Measurements from ENCODE around the gene ZSWIM4.

DNA sequence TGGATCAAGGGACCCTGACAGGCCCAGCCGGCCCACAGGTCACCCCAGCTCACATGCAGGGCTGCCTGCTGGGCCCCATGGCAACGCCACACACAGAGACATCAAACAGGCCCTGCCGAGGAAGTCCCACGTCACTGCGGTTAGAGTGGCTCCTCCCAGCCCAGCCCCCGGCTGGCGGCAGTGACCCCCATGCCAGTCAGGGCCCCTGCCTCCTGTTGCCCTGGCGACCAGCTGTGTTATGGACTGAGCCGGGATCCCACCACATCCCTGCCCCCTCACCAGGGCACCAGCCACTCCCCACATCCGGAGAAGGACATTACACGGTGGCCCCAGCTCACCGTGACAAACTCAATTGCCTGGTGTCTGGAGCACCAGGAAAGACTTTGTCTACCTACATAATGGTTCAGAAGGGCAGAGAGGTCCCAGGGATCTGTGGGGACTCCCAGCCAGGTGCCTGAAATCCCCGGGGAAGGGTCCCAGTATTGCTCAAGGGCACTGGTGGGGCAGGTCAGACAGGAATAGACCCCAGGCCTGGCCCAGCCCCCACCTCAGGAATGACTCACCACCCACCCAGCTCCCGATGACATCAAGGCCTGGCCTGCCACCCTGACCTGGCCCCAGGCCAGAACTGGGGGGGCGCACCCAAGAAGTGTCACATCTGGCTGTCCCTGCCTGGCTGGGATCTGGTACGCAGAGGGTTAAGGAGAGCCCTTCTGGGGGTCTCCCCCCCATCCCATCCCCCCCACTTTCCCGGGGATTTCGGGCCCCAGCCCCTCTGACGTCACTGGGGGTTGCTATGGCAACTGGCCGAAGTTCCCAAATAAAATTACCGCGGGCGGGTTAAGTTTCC lies 51.5 kb downstream of the ZSWIM4 start:
- TF ChIP-seq, protein P1, sequence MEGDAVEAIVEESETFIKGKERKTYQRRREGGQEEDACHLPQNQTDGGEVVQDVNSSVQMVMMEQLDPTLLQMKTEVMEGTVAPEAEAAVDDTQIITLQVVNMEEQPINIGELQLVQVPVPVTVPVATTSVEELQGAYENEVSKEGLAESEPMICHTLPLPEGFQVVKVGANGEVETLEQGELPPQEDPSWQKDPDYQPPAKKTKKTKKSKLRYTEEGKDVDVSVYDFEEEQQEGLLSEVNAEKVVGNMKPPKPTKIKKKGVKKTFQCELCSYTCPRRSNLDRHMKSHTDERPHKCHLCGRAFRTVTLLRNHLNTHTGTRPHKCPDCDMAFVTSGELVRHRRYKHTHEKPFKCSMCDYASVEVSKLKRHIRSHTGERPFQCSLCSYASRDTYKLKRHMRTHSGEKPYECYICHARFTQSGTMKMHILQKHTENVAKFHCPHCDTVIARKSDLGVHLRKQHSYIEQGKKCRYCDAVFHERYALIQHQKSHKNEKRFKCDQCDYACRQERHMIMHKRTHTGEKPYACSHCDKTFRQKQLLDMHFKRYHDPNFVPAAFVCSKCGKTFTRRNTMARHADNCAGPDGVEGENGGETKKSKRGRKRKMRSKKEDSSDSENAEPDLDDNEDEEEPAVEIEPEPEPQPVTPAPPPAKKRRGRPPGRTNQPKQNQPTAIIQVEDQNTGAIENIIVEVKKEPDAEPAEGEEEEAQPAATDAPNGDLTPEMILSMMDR (IDR thresholded peaks at IDR 0.05; ENCODE audit: low read depth, low read length), result no peak
- no peak for TF ChIP-seq POLR2A (IDR thresholded peaks at IDR 0.05; ENCODE audit: extremely low read depth, insufficient read length)
- peak; percentile 43; the same call in 1 of the 2 replicates for TF ChIP-seq MYC (IDR thresholded peaks at IDR 0.05; ENCODE audit: low read depth, low read length)
